Liver (tissue), 9 donors: ENCODE results near the gene CHTF18. TPM values are rescaled to one million over a fixed set of nuclear protein-coding genes. Genes with fewer than 3 reads are reported as not detected.
"Not testable (repeated sequence)": the region's sequence is repeated elsewhere in the genome, so short reads cannot be mapped to it uniquely, and the experiment has no call there.

Source experiments
- DNase-seq: peaks from one replicate; pipeline ENCODE4 v3.0.0-alpha.2; 2017; ENCODE audit warnings: low spot score
- H3K27ac ChIP-seq, 2 donors: one replicate each; pipeline ENCODE4 v1.7.0; 2013; ENCODE audit warnings: inconsistent platforms in 2 of 2, low read length in 2 of 2, control low read depth in 1 of 2, low read depth in 1 of 2, mild to moderate bottlenecking in 1 of 2
- H3K27me3 ChIP-seq, 4 donors: one replicate each; pipeline versions ENCODE4 v1.6.1 to v1.7.0; 2013; ENCODE audit warnings: low read length in 3 of 4, inconsistent platforms in 1 of 4, mild to moderate bottlenecking in 1 of 4, moderate library complexity in 1 of 4; ENCODE audit not compliant: control insufficient read depth in 4 of 4, insufficient read depth in 4 of 4
- H3K36me3 ChIP-seq, 4 donors: one replicate each; pipeline versions ENCODE4 v1.6.1 to v1.7.0; 2013; ENCODE audit warnings: low read length in 3 of 4, mild to moderate bottlenecking in 3 of 4, low read depth in 1 of 4, moderate library complexity in 1 of 4; ENCODE audit not compliant: control insufficient read depth in 4 of 4, insufficient read depth in 3 of 4
- H3K4me1 ChIP-seq, 4 donors: one replicate each; pipeline versions ENCODE4 v1.6.1 to v1.7.0; 2013; ENCODE audit warnings: low read length in 3 of 4, mild to moderate bottlenecking in 3 of 4, moderate library complexity in 1 of 4; ENCODE audit not compliant: control insufficient read depth in 4 of 4, insufficient read depth in 4 of 4
- H3K4me3 ChIP-seq, 3 donors: one replicate each; pipeline versions ENCODE4 v1.6.1 to v1.7.0; 2013; ENCODE audit warnings: low read length in 3 of 3, control low read depth in 1 of 3, low read depth in 1 of 3, mild to moderate bottlenecking in 1 of 3
- H3K9ac ChIP-seq, 2 donors: one replicate each; pipeline ENCODE4 v1.7.0; 2013; ENCODE audit warnings: low read length in 2 of 2, mild to moderate bottlenecking in 2 of 2, moderate library complexity in 2 of 2, control low read depth in 1 of 2, low read depth in 1 of 2
- H3K9me3 ChIP-seq, 4 donors: one replicate each; pipeline versions ENCODE4 v1.6.1 to v1.7.0; 2013; ENCODE audit warnings: low read length in 3 of 4; ENCODE audit not compliant: control insufficient read depth in 4 of 4
- ATF3 ChIP-seq: IDR thresholded peaks from 2 replicates; pipeline ENCODE4 v1.6.1; 2016; ENCODE audit warnings: antibody characterized with exemption
- CTCF ChIP-seq: fragments of 150-350 bp; IDR thresholded peaks from 2 replicates; pipeline ENCODE4 v1.5.1; 2017; ENCODE audit warnings: improper control_type of control experiment, low read depth, low read length; ENCODE audit not compliant: missing input control
- EGR1 ChIP-seq, 2 donors: IDR thresholded peaks; 2 replicates each; pipeline ENCODE4 v1.6.1; 2016 to 2018; ENCODE audit warnings: antibody characterized with exemption in 2 of 2, low read depth in 2 of 2
- FOXA1 ChIP-seq: IDR thresholded peaks from 2 replicates; pipeline ENCODE4 v1.6.1; 2016; ENCODE audit warnings: antibody characterized with exemption
- FOXA2 ChIP-seq: IDR thresholded peaks from 2 replicates; pipeline ENCODE4 v1.6.1; 2016; ENCODE audit warnings: antibody characterized with exemption
- GABPA ChIP-seq, 2 donors: IDR thresholded peaks in 1 of 2; conservative IDR thresholded peaks in 1 of 2; 2 replicates each; pipeline ENCODE4 v1.6.1; 2016; ENCODE audit warnings: antibody characterized with exemption in 2 of 2, mild to moderate bottlenecking in 1 of 2, moderate library complexity in 1 of 2
- HNF4A ChIP-seq, 2 donors: conservative IDR thresholded peaks; 2 replicates each; pipeline ENCODE4 v1.6.1; 2016; ENCODE audit warnings: antibody characterized with exemption in 2 of 2, mild to moderate bottlenecking in 2 of 2
- HNF4G ChIP-seq: IDR thresholded peaks from 2 replicates; pipeline ENCODE4 v1.6.1; 2016; ENCODE audit warnings: antibody characterized with exemption
- JUND ChIP-seq, 2 donors: IDR thresholded peaks; 2 replicates each; pipeline ENCODE4 v1.6.1; 2016; ENCODE audit warnings: antibody characterized with exemption in 2 of 2
- NR2F2 ChIP-seq: IDR thresholded peaks from 2 replicates; pipeline ENCODE4 v1.6.1; 2016; ENCODE audit warnings: antibody characterized with exemption
- RAD21 ChIP-seq, 2 donors: IDR thresholded peaks; 2 replicates each; pipeline ENCODE4 v1.6.1; 2016; ENCODE audit warnings: antibody characterized with exemption in 2 of 2, mild to moderate bottlenecking in 2 of 2
- REST ChIP-seq: IDR thresholded peaks from 2 replicates; pipeline ENCODE4 v1.6.1; 2016; ENCODE audit warnings: antibody characterized with exemption, mild to moderate bottlenecking
- RXRA ChIP-seq, 2 donors: IDR thresholded peaks; 2 replicates each; pipeline ENCODE4 v1.6.1; 2017 to 2018; ENCODE audit warnings: antibody characterized with exemption in 2 of 2, mild to moderate bottlenecking in 1 of 2
- SP1 ChIP-seq: IDR thresholded peaks from 2 replicates; pipeline ENCODE4 v1.6.1; 2018; ENCODE audit warnings: antibody characterized with exemption, mild to moderate bottlenecking
- TAF1 ChIP-seq: conservative IDR thresholded peaks from 2 replicates; pipeline ENCODE4 v1.6.1; 2016; ENCODE audit warnings: antibody characterized with exemption, mild to moderate bottlenecking
- YY1 ChIP-seq: IDR thresholded peaks from 2 replicates; pipeline ENCODE4 v1.6.1; 2016; ENCODE audit warnings: antibody characterized with exemption, mild to moderate bottlenecking
- WGBS: extraction: QIAGEN DNeasy Blood & Tissue Kit; methylation state at CpG from one replicate; pipeline ENCODE4 v1.1.7; 2013; 5-methylcytosine and 5-hydroxymethylcytosine counted together
- polyA plus RNA-seq, 2 donors: library from polyadenylated mRNA; stranded (reverse) in 1 of 2; unstranded in 1 of 2; fragments of 200-250 nt in 1 of 2; fragments of >200 nt in 1 of 2; fragmentation: Nextera tagmentation in 1 of 2; extraction: Ambion mirVana in 1 of 2; gene quantifications; one replicate each; pipeline versions ENCODE4 v1.2.1 to v1.2.3, GENCODE V29; 2013 to 2015
- total RNA-seq, 2 donors: library from RNA; depleted of rRNA; stranded (reverse); fragments of >200 nt; gene quantifications; one replicate each; pipeline ENCODE4 v1.2.3, GENCODE V29; 2014
- TF ChIP-seq, protein P1 (sequence below): IDR thresholded peaks from 2 replicates; pipeline ENCODE4 v1.6.1; 2016; ENCODE audit warnings: antibody characterized with exemption
- TF ChIP-seq, protein P2 (sequence below): IDR thresholded peaks from 2 replicates; pipeline ENCODE4 v1.6.1; 2016; ENCODE audit warnings: antibody characterized with exemption
- donor health status: healthy.
- donor health status: healthy.
- donor health status: healthy.
- donor health status: healthy.
- donor health status: healthy.

Gene CHTF18
- total and polyA plus RNA-seq, 4 donors = 1.7 to 15.6 (median 3.9) TPM

DNA sequence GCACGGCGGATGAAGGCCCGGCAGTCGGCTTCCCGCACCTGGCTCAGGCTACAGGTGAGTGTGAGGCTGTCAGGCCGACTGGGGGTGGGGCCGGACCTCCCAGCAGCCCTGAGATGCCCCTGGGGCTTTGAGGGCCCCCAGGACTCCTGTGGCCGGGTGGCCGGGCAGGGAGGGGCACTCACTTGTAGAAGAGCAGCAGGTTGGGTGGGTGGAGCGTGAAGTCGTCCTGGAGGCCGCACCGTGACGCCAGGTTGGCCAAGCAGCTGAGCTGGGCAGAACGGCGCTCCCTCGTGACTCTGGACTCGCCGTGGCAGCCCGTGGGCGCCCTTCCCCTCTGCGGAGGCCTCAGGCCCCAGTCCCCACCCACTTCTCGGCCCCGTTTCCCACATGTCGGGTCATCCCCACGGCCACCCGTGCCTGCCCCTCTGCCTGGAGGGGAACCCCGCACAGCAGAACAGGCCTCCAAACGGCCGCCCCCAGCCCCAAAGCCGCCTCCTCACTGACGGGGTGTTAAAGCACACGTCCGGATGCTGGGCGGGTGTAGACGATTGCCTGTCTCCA is 13.1 kb upstream of the CHTF18 start:
- Histone ChIP-seq H3K4me1 (no peaks in the 10 kb centered on the region), H3K4me3 (no peak overlapping the region), H3K27me3 (no peaks in the 10 kb centered on the region), H3K9me3 (no peaks in the 10 kb centered on the region), H3K9ac (no peak overlapping the region), H3K36me3 (no peaks in the 10 kb centered on the region), H3K27ac (no peak overlapping the region)
- no peak for TF ChIP-seq GABPA (IDR thresholded peaks at IDR 0.05 in 1 of 2, conservative IDR thresholded peaks at IDR 0.05 in 1 of 2)
- TF ChIP-seq TAF1 = no peak
- no peak for TF ChIP-seq FOXA1
- TF ChIP-seq NR2F2 = no peak
- no peak for TF ChIP-seq JUND (IDR thresholded peaks at IDR 0.05)
- DNase-seq = no peak
- 79% methylated on average over 36 of the region's 36 CpGs for WGBS

- H3K4me3 ChIP-seq, DNase-seq, H3K36me3 ChIP-seq, H3K9me3 ChIP-seq, H3K9ac ChIP-seq, H3K27me3 ChIP-seq, H3K27ac ChIP-seq, H3K4me1 ChIP-seq: not testable (repeated sequence)
- 86% methylated on average over 10 of the region's 10 CpGs for WGBS
Measured at GRCh38 chr16:776298-776697, 12.1 kb upstream of the CHTF18 start.

DNA sequence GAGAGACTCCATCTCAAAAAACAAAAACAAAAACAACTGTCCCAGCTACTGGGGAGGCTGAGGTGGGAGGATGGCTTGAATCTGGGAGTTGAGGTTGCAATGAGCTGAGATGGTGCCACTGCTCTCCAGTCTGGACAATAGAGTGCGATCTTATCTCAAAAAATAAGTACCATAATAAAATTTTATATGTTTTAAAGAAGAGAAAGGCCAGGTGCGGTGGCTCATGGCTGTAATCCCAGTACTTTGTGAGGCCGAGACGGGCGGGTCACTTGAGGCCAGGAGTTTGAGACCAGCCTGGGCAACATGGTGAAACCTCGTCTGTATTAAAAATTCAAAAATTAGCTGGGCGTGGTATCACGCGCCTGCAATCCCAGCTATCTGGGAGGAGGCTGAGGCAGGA is 11.6 kb upstream of the CHTF18 start:
- Histone ChIP-seq H3K4me3 (no peak overlapping the region), H3K9ac (no peak overlapping the region), H3K27ac (no peak overlapping the region), H3K4me1 (no peaks in the 10 kb centered on the region), H3K36me3 (no peaks in the 10 kb centered on the region), H3K27me3 (peaks cover 0 to 4% (median 0%) of the 10 kb centered on the region in 4 donors), H3K9me3 (no peaks in the 10 kb centered on the region)
- TF ChIP-seq RXRA (IDR thresholded peaks at IDR 0.05) (no peak), REST (no peak), FOXA2 (no peak), ATF3 (no peak), NR2F2 (no peak), FOXA1 (no peak), SP1 (no peak), TAF1 (no peak), YY1 (no peak), EGR1 (IDR thresholded peaks at IDR 0.05; ENCODE audit: low read depth in 2 of 2) (no peak), HNF4A (conservative IDR thresholded peaks at IDR 0.05) (no peak), JUND (IDR thresholded peaks at IDR 0.05) (no peak), CTCF (no peak), HNF4G (no peak), GABPA (IDR thresholded peaks at IDR 0.05 in 1 of 2, conservative IDR thresholded peaks at IDR 0.05 in 1 of 2) (no peak), RAD21 (IDR thresholded peaks at IDR 0.05) (no peak)
- TF ChIP-seq, protein P1, sequence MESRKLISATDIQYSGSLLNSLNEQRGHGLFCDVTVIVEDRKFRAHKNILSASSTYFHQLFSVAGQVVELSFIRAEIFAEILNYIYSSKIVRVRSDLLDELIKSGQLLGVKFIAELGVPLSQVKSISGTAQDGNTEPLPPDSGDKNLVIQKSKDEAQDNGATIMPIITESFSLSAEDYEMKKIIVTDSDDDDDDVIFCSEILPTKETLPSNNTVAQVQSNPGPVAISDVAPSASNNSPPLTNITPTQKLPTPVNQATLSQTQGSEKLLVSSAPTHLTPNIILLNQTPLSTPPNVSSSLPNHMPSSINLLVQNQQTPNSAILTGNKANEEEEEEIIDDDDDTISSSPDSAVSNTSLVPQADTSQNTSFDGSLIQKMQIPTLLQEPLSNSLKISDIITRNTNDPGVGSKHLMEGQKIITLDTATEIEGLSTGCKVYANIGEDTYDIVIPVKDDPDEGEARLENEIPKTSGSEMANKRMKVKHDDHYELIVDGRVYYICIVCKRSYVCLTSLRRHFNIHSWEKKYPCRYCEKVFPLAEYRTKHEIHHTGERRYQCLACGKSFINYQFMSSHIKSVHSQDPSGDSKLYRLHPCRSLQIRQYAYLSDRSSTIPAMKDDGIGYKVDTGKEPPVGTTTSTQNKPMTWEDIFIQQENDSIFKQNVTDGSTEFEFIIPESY = no peak
- TF ChIP-seq, protein P2, sequence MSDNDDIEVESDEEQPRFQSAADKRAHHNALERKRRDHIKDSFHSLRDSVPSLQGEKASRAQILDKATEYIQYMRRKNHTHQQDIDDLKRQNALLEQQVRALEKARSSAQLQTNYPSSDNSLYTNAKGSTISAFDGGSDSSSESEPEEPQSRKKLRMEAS = no peak
- 82% methylated on average over 9 of the region's 9 CpGs for WGBS
- no peak for DNase-seq
